Activated CD8-positive, alpha-beta memory T cell treated with anti-CD3 and anti-CD28 coated beads for 48 hours (primary cell): ENCODE measurements around the gene BLMH.
"Not testable (repeated sequence)": the region's sequence is repeated elsewhere in the genome, so short reads cannot be mapped to it uniquely, and the experiment has no call there.

Experiments used
- DNase-seq, 3 experiments: peaks; one replicate each; pipeline ENCODE4 v3.0.0-alpha.2; 2020; ENCODE audit warnings: low read depth in 2 of 3, low spot score in 2 of 3

Gene BLMH

GRCh38 chr17:30207655-30208054 lies 84.1 kb downstream of the BLMH start:
- no peak for DNase-seq

- no peak for DNase-seq
These were observed 88.2 kb downstream of the BLMH start for GRCh38 chr17:30203471-30203981.

DNA sequence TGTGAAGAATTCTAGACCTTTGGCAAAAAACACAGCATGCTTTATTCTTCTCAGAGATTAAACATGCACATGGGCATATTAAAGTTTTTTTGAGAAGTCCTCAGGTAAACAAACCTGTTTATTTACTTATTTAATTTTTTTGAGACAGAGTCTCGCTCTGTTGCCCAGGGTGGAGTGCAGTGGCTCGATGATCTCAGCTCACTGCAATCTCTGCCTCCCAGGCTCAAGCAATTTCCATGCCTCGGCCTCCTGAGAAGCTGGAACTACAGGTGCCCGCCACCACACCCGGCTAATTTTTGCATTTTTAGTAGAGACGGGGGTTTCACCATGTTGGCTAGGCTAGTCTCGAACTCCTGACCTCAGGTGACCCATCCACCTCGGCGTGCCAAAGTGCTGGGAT lies 91.1 kb downstream of the BLMH start:
- DNase-seq: not testable (repeated sequence)

DNA sequence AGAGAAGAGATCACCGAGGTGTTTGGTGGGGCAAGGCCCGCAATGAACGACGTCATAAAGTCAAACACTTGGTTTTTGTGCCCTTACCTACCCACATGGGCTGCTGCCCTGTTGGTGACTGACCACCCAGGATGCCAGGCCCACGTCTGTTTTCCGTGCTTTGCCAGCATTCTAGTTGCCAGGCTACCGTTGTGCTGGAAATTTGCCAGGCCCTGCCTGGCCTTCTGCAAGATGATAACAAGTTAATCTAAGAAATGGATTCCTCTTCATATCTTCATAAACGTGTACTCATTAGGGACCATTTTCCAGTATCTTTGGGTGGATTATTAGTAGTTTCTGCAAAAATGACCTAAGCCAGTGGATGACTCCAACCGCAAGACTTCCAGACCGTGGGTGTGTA lies 91.6 kb downstream of the BLMH start:
- no peak for DNase-seq

DNA sequence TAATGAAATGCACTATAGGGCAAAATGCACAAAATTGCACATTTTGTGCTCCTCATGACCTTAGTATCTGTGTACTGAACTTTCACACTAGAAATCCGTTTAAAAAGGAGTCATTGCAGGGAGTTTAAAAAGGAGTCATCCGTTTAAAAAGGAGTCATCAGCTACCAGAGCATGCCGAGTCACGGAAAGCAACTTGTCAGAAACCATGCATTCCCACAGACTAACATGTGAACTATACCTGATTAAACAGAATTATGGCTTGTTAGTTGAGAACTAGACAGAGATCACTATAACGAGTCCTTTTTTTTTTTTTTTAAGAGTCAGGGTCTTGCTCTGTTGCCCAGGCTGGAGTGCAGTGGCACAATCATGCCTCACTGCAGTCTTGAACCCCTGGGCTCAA lies 92.1 kb downstream of the BLMH start:
- no peak for DNase-seq
